Neural cell (in vitro differentiated cells): Measurements from ENCODE around the gene SUCLG1. TPM values are rescaled to one million over a fixed set of nuclear protein-coding genes. Genes with fewer than 3 reads are reported as not detected.

Experiments used
- H2AFZ ChIP-seq: fragments of 200-600, 300-800 bp; sonication (generic), shearing (Covaris generic); 2 replicates; pipeline ENCODE4 v1.6.0; 2014; ENCODE audit warnings: low read depth, mild to moderate bottlenecking, antibody characterized with exemption, low read length, moderate library complexity
- H3F3A ChIP-seq: fragments of 200-600 bp; shearing (Covaris generic); 2 replicates; pipeline ENCODE4 v1.6.1; 2016; ENCODE audit warnings: mild to moderate bottlenecking, moderate library complexity, mixed read lengths, antibody characterized with exemption, low read length; ENCODE audit not compliant: insufficient read depth, poor library complexity, severe bottlenecking
- H3K27ac ChIP-seq: fragments of 200-600, 300-800 bp; sonication (generic), shearing (Covaris generic); 2 replicates; pipeline ENCODE4 v1.5.1; 2014; ENCODE audit warnings: mild to moderate bottlenecking, low read length, moderate library complexity
- H3K27me3 ChIP-seq: fragments of 300-800, 200-600 bp; sonication (generic), shearing (Covaris generic); 2 replicates; pipeline ENCODE4 v1.6.0; 2014; ENCODE audit warnings: mild to moderate bottlenecking, low read depth, low read length, moderate library complexity; ENCODE audit not compliant: insufficient read depth
- H3K36me3 ChIP-seq: fragments of 300-800, 200-600 bp; sonication (generic), shearing (Covaris generic); 2 replicates; pipeline ENCODE4 v1.5.1; 2014; ENCODE audit warnings: mild to moderate bottlenecking, antibody characterized with exemption, low read length, moderate library complexity; ENCODE audit not compliant: insufficient read depth
- H3K4me2 ChIP-seq: fragments of 300-800, 200-600 bp; sonication (generic), shearing (Covaris generic); 2 replicates; pipeline ENCODE4 v1.6.0; 2014; ENCODE audit warnings: mild to moderate bottlenecking, low read length
- H3K4me3 ChIP-seq: fragments of 300-800, 200-600 bp; sonication (generic), shearing (Covaris generic); 2 replicates; pipeline ENCODE4 v1.5.1; 2014; ENCODE audit warnings: mild to moderate bottlenecking, low read length, moderate library complexity
- H3K79me2 ChIP-seq: fragments of 200-600 bp; shearing (Covaris generic); replicated peaks from 2 replicates; pipeline ENCODE4 v1.6.0; 2014; ENCODE audit warnings: mild to moderate bottlenecking, low read length, moderate library complexity; ENCODE audit not compliant: insufficient read depth
- H3K9ac ChIP-seq: fragments of 300-800, 200-600 bp; sonication (generic), shearing (Covaris generic); 2 replicates; pipeline ENCODE4 v1.6.1; 2016; ENCODE audit warnings: mild to moderate bottlenecking, low read length, mixed read lengths
- H3K9me2 ChIP-seq: fragments of 200-600 bp; shearing (Covaris generic); 2 replicates; pipeline ENCODE4 v1.6.1; 2016; ENCODE audit warnings: mild to moderate bottlenecking, low read length, mixed read lengths; ENCODE audit not compliant: insufficient read depth
- H3K9me3 ChIP-seq: fragments of 200-600, 300-800 bp; sonication (generic), shearing (Covaris generic); 2 replicates; pipeline ENCODE4 v1.6.1; 2016; ENCODE audit warnings: mild to moderate bottlenecking, mixed run types, low read length, moderate library complexity, mixed read lengths
- H4K20me1 ChIP-seq: fragments of 200-600 bp; shearing (Covaris generic); 2 replicates; pipeline ENCODE4 v1.6.1; 2016; ENCODE audit warnings: mild to moderate bottlenecking, mixed run types; ENCODE audit not compliant: insufficient read depth
- CTCF ChIP-seq: fragments of 450-650 bp; IDR thresholded peaks from 2 replicates; pipeline ENCODE4 v1.5.1; 2014; ENCODE audit warnings: antibody characterized with exemption, mild to moderate bottlenecking, moderate library complexity; ENCODE audit not compliant: poor library complexity, severe bottlenecking
- EP300 ChIP-seq: fragments of 450-650 bp; conservative IDR thresholded peaks from 2 replicates; pipeline ENCODE4 v1.6.1; 2014; ENCODE audit warnings: antibody characterized with exemption, mild to moderate bottlenecking, moderate library complexity; ENCODE audit not compliant: poor library complexity, severe bottlenecking
- EZH2 ChIP-seq: fragments of 200-600, 300-800 bp; shearing (Covaris generic), sonication (generic); IDR thresholded peaks from 2 replicates; pipeline ENCODE4 v1.6.1; 2014; ENCODE audit warnings: antibody characterized with exemption, low read length, borderline replicate concordance, mild to moderate bottlenecking; ENCODE audit not compliant: insufficient read depth, poor library complexity, severe bottlenecking
- MXI1 ChIP-seq: fragments of 450-650 bp; conservative IDR thresholded peaks from 2 replicates; pipeline ENCODE4 v1.6.1; 2014; ENCODE audit warnings: antibody characterized with exemption, mild to moderate bottlenecking; ENCODE audit not compliant: poor library complexity, severe bottlenecking
- POLR2AphosphoS5 ChIP-seq: IDR thresholded peaks from 2 replicates; pipeline ENCODE4 v1.6.1; 2012
- RAD21 ChIP-seq: fragments of 450-650 bp; conservative IDR thresholded peaks from 2 replicates; pipeline ENCODE4 v1.6.1; 2014; ENCODE audit warnings: antibody characterized with exemption, mild to moderate bottlenecking, moderate library complexity
- REST ChIP-seq: IDR thresholded peaks from 2 replicates; pipeline ENCODE4 v1.6.1; 2012; ENCODE audit warnings: borderline replicate concordance
- SMC3 ChIP-seq: fragments of 450-650 bp; conservative IDR thresholded peaks from 2 replicates; pipeline ENCODE4 v1.6.1; 2014; ENCODE audit warnings: antibody characterized with exemption, mild to moderate bottlenecking, moderate library complexity; ENCODE audit not compliant: poor library complexity
- TAF1 ChIP-seq: IDR thresholded peaks from 2 replicates; pipeline ENCODE4 v1.6.1; 2012; ENCODE audit warnings: low read depth
- polyA plus RNA-seq: library from polyadenylated mRNA; depleted of rRNA; stranded (reverse); fragments of >200 nt; gene quantifications from 2 replicates; pipeline ENCODE4 v1.2.3, GENCODE V29; 2014

SUCLG1 gene
- polyA plus RNA-seq, 1 donor from 2014 or later: 135 TPM

- Histone ChIP-seq H3K9ac (no peak overlapping the region), H3K79me2 (no peaks in the 10 kb centered on the region), H3K27me3 (no peaks in the 10 kb centered on the region), H3K4me3 (no peak overlapping the region), H3K27ac (no peak overlapping the region), H3F3A (no peaks in the 10 kb centered on the region), H4K20me1 (no peaks in the 10 kb centered on the region), H3K36me3 (no peaks in the 10 kb centered on the region), H3K9me3 (no peaks in the 10 kb centered on the region), H3K9me2 (no peaks in the 10 kb centered on the region), H2AFZ (no peak overlapping the region), H3K4me2 (no peak overlapping the region)
- TF ChIP-seq POLR2AphosphoS5 (no peak), CTCF (no peak), MXI1 (no peak), SMC3 (no peak), EP300 (no peak), EZH2 (no peak)
Observed at GRCh38 chr2:84380875-84381274, 78.2 kb downstream of the SUCLG1 start.

GRCh38 chr2:84378960-84379359 is 80.1 kb downstream of the SUCLG1 start:
- no peaks in the 10 kb centered on the region for H3K79me2 ChIP-seq
- H3F3A ChIP-seq: no peaks in the 10 kb centered on the region
- H3K27ac ChIP-seq: no peak overlapping the region
- no peak overlapping the region for H2AFZ ChIP-seq
- H4K20me1 ChIP-seq: no peaks in the 10 kb centered on the region
- H3K9me2 ChIP-seq: no peaks in the 10 kb centered on the region
- H3K9ac ChIP-seq: no peak overlapping the region
- H3K9me3 ChIP-seq: no peaks in the 10 kb centered on the region
- TF ChIP-seq RAD21 (no peak), POLR2AphosphoS5 (no peak), EP300 (no peak), EZH2 (no peak), MXI1 (no peak), REST (no peak), TAF1 (no peak), CTCF (no peak), SMC3 (no peak)
- no peak overlapping the region for H3K4me2 ChIP-seq
- H3K36me3 ChIP-seq: peaks cover under 1% of the 10 kb centered on the region
- no peak overlapping the region for H3K4me3 ChIP-seq
- no peaks in the 10 kb centered on the region for H3K27me3 ChIP-seq
